Natural killer cell (primary cell): ENCODE data around the gene RHCE. TPM values are rescaled to one million over a fixed set of nuclear protein-coding genes. Genes with fewer than 3 reads are reported as not detected.

Experiments used
- ATAC-seq, 3 donors: fragments of 150-1000 bp in 2 of 3; fragments of 200-7000 bp in 1 of 3; cut with Tn5 transposase; 1 replicate in 1 of 3; 2 replicates in 2 of 3; pipeline ENCODE4 v1.10.0; 2021; ENCODE audit warnings: mild to moderate bottlenecking in 2 of 3, moderate library complexity in 2 of 3
- DNase-seq, 2 donors: peaks; one replicate each; pipeline versions ENCODE4 v3.0.0 to v3.0.0-alpha.2; 2013 to 2021; ENCODE audit warnings: mixed read lengths in 1 of 2
- H3K27ac ChIP-seq: one replicate; pipeline ENCODE4 v1.5.1; 2013; ENCODE audit warnings: mild to moderate bottlenecking, low read length
- H3K27me3 ChIP-seq: one replicate; pipeline ENCODE4 v1.6.1; 2013; ENCODE audit warnings: low read length; ENCODE audit not compliant: control insufficient read depth, insufficient read depth
- H3K36me3 ChIP-seq: one replicate; pipeline ENCODE4 v1.6.1; 2013; ENCODE audit warnings: low read length; ENCODE audit not compliant: control insufficient read depth, insufficient read depth
- H3K4me1 ChIP-seq: one replicate; pipeline ENCODE4 v1.6.1; 2013; ENCODE audit warnings: low read length; ENCODE audit not compliant: control insufficient read depth, insufficient read depth
- H3K4me3 ChIP-seq: one replicate; pipeline ENCODE4 v1.5.1; 2013; ENCODE audit warnings: low read length
- H3K9me3 ChIP-seq: one replicate; pipeline ENCODE4 v1.6.1; 2013; ENCODE audit warnings: low read length; ENCODE audit not compliant: control insufficient read depth, insufficient read depth
- H3K27ac Mint-ChIP-seq, 2 donors: one replicate each; pipeline ENCODE4 v1.8.0; 2022; ENCODE audit warnings: mild to moderate bottlenecking in 2 of 2, mixed read lengths in 2 of 2, moderate library complexity in 1 of 2
- H3K27me3 Mint-ChIP-seq, 2 donors: one replicate each; pipeline ENCODE4 v1.8.0; 2022; ENCODE audit warnings: low read depth in 2 of 2, mixed read lengths in 2 of 2
- H3K36me3 Mint-ChIP-seq: one replicate; pipeline ENCODE4 v1.8.0; 2022; ENCODE audit warnings: mixed read lengths
- H3K4me1 Mint-ChIP-seq, 2 donors: one replicate each; pipeline ENCODE4 v1.8.0; 2022; ENCODE audit warnings: mixed read lengths in 2 of 2
- H3K4me3 Mint-ChIP-seq: one replicate; pipeline ENCODE4 v1.8.0; 2022; ENCODE audit warnings: mild to moderate bottlenecking, moderate library complexity, mixed read lengths
- H3K9me3 Mint-ChIP-seq, 2 donors: one replicate each; pipeline ENCODE4 v1.8.0; 2022; ENCODE audit warnings: mixed read lengths in 2 of 2
- CTCF ChIP-seq: fragments of 200-600 bp; IDR thresholded peaks from one replicate; pipeline ENCODE4 v1.8.0; 2022; ENCODE audit warnings: antibody characterized with exemption
- WGBS: methylation state at CpG from one replicate; pipeline ENCODE4 v1.1.7; 2013; ENCODE audit warnings: missing lambda C conversion rate; ENCODE audit not compliant: insufficient coverage; 5-methylcytosine and 5-hydroxymethylcytosine counted together
- intact Hi-C: fragments of 100-400 bp; cut with micrococcal nuclease; formaldehyde crosslinking; loops from one replicate; pipeline ENCODE4 v1.14.2; 2022
- total RNA-seq, 4 donors: library from RNA; stranded (reverse); fragments of 120-200 nt in 1 of 4; gene quantifications; one replicate each; pipeline versions ENCODE4 v1.2.3 to v1.2.4, GENCODE V29; 2013 to 2022

The RHCE gene
- total RNA-seq, 3 donors from 2014 or later (not counting 1 experiment from before 2014, with no cell fraction given), result not detected

GRCh38 chr1:25443030-25443699, 22.5 kb upstream of the RHCE start:
- no peak overlapping the region for H3K4me3 Mint-ChIP-seq
- Histone ChIP-seq H3K4me1 (no peaks in the 10 kb centered on the region), H3K9me3 (no peaks in the 10 kb centered on the region), H3K36me3 (peaks cover 7% of the 10 kb centered on the region), H3K27me3 (no peaks in the 10 kb centered on the region), H3K27ac (no peak overlapping the region), H3K4me3 (no peak overlapping the region)
- DNase-seq (no peak), ATAC-seq (no peak)
- no peaks in the 10 kb centered on the region for H3K36me3 Mint-ChIP-seq
- intact Hi-C loops, result no loop called here
- peaks cover 22 to 24% of the 10 kb centered on the region in 2 donors for H3K4me1 Mint-ChIP-seq
- no peak for TF ChIP-seq CTCF
- no peaks in the 10 kb centered on the region for H3K27me3 Mint-ChIP-seq
- 93% methylated on average over 4 of the region's 4 CpGs for WGBS
- no peak overlapping the region for H3K27ac Mint-ChIP-seq
- H3K9me3 Mint-ChIP-seq, result no peaks in the 10 kb centered on the region

- H3K27me3 Mint-ChIP-seq, result no peaks in the 10 kb centered on the region
- H3K4me1 Mint-ChIP-seq, result peaks cover 22 to 24% of the 10 kb centered on the region in 2 donors
- DNase-seq (no peak), ATAC-seq (no peak)
- WGBS, result 90% methylated on average over 1 of the region's 1 CpG
- H3K27ac Mint-ChIP-seq, result no peak overlapping the region
- no peak for TF ChIP-seq CTCF
- Histone ChIP-seq H3K9me3 (no peaks in the 10 kb centered on the region), H3K27me3 (no peaks in the 10 kb centered on the region), H3K4me1 (no peaks in the 10 kb centered on the region), H3K36me3 (peaks cover 4% of the 10 kb centered on the region), H3K4me3 (no peak overlapping the region), H3K27ac (no peak overlapping the region)
- no peak overlapping the region for H3K4me3 Mint-ChIP-seq
- no peaks in the 10 kb centered on the region for H3K9me3 Mint-ChIP-seq
- intact Hi-C loops, result no loop called here
- no peaks in the 10 kb centered on the region for H3K36me3 Mint-ChIP-seq
Observed at GRCh38 chr1:25442178-25442577, 21.6 kb upstream of the RHCE start.

- intact Hi-C loops, result no loop called here
- Mint-ChIP-seq H3K36me3 (no peaks in the 10 kb centered on the region), H3K4me1 (peaks cover 37 to 39% of the 10 kb centered on the region in 2 donors), H3K9me3 (no peaks in the 10 kb centered on the region), H3K27ac (no peak overlapping the region), H3K27me3 (no peaks in the 10 kb centered on the region), H3K4me3 (no peak overlapping the region)
- Histone ChIP-seq H3K9me3 (no peaks in the 10 kb centered on the region), H3K4me1 (no peaks in the 10 kb centered on the region), H3K27me3 (no peaks in the 10 kb centered on the region), H3K36me3 (no peaks in the 10 kb centered on the region), H3K4me3 (no peak overlapping the region), H3K27ac (no peak overlapping the region)
- WGBS, result over 99% methylated on average over 6 of the region's 6 CpGs
- ATAC-seq (no peak), DNase-seq (no peak)
- no peak for TF ChIP-seq CTCF
Observed at GRCh38 chr1:25439287-25439686, 18.7 kb upstream of the RHCE start.

- peaks cover 3% of the 10 kb centered on the region for H3K4me1 ChIP-seq
- no peak for DNase-seq
Observed at GRCh38 chr1:25437672-25438071, 17.0 kb upstream of the RHCE start.

More at GRCh38 chr1:25437672-25438071, 17.0 kb upstream of the RHCE start:
- intact Hi-C loops, result no loop called here
- Histone ChIP-seq H3K9me3 (no peaks in the 10 kb centered on the region), H3K27me3 (no peaks in the 10 kb centered on the region), H3K27ac (no peak overlapping the region), H3K4me3 (no peak overlapping the region), H3K36me3 (no peaks in the 10 kb centered on the region)
- Mint-ChIP-seq H3K4me3 (no peak overlapping the region), H3K27ac (no peak overlapping the region), H3K9me3 (no peaks in the 10 kb centered on the region), H3K36me3 (no peaks in the 10 kb centered on the region), H3K4me1 (peaks cover 45 to 47% of the 10 kb centered on the region in 2 donors), H3K27me3 (no peaks in the 10 kb centered on the region)
- WGBS, result 98% methylated on average over 8 of the region's 8 CpGs
- no peak for TF ChIP-seq CTCF
- no peak for ATAC-seq
